Smooth muscle cell (in vitro differentiated cells): ENCODE data around the gene PTPRD. TPM values are rescaled to one million over a fixed set of nuclear protein-coding genes. Genes with fewer than 3 reads are reported as not detected.
A peak's percentile ranks its signal among the peaks of the same experiment; 100 is the strongest.

Experiments
- DNase-seq: peaks from one replicate; lab custom pipeline; 2025; ENCODE audit not compliant: unreplicated experiment; lab: John Stamatoyannopoulos, UW
- H2AFZ ChIP-seq: fragments of 200-600 bp; sonication (generic); 2 replicates; pipeline ENCODE4 v1.6.0; 2016; ENCODE audit warnings: antibody characterized with exemption, low read depth, mild to moderate bottlenecking
- H3F3A ChIP-seq: fragments of 200-600 bp; sonication (generic); 2 replicates; pipeline ENCODE4 v1.6.0; 2017; ENCODE audit warnings: antibody characterized with exemption, low read depth
- H3K27ac ChIP-seq: fragments of 200-600 bp; sonication (generic); 2 replicates; pipeline ENCODE4 v1.5.1; 2016; ENCODE audit warnings: low read depth, mild to moderate bottlenecking
- H3K27me3 ChIP-seq: fragments of 200-600 bp; sonication (generic); 2 replicates; pipeline ENCODE4 v1.6.1; 2016; ENCODE audit warnings: low read depth, mild to moderate bottlenecking
- H3K36me3 ChIP-seq: fragments of 200-600 bp; sonication (generic); 2 replicates; pipeline ENCODE4 v1.5.1; 2016; ENCODE audit warnings: low read depth
- H3K4me1 ChIP-seq: fragments of 200-600 bp; sonication (generic); 2 replicates; pipeline ENCODE4 v1.5.1; 2016; ENCODE audit warnings: low read depth
- H3K4me2 ChIP-seq: fragments of 200-600 bp; sonication (generic); 2 replicates; pipeline ENCODE4 v1.6.0; 2016; ENCODE audit warnings: mild to moderate bottlenecking
- H3K4me3 ChIP-seq: fragments of 200-600 bp; sonication (generic); 2 replicates; pipeline ENCODE4 v1.5.1; 2016; ENCODE audit warnings: mild to moderate bottlenecking
- H3K79me2 ChIP-seq: fragments of 200-600 bp; sonication (generic); 2 replicates; pipeline ENCODE4 v1.6.0; 2016; ENCODE audit warnings: low read depth, mild to moderate bottlenecking
- H3K9ac ChIP-seq: fragments of 200-600 bp; sonication (generic); 2 replicates; pipeline ENCODE4 v1.6.0; 2016; ENCODE audit warnings: low read depth
- H3K9me3 ChIP-seq: fragments of 200-600 bp; sonication (generic); replicated peaks from 2 replicates; pipeline ENCODE4 v1.5.1; 2016; ENCODE audit warnings: low read depth
- H4K20me1 ChIP-seq: fragments of 200-600 bp; sonication (generic); 2 replicates; pipeline ENCODE4 v1.6.0; 2016; ENCODE audit warnings: low read depth
- CTCF ChIP-seq: fragments of 200-600 bp; sonication (generic); IDR thresholded peaks from 2 replicates; pipeline ENCODE4 v1.5.1; 2017; ENCODE audit warnings: borderline replicate concordance, mild to moderate bottlenecking, antibody characterized with exemption; ENCODE audit not compliant: insufficient read depth, poor library complexity, severe bottlenecking
- WGBS: methylation state at CpG from one replicate; pipeline ENCODE4 v1.1.7; 2016; ENCODE audit warnings: low lambda C conversion rate; 5-methylcytosine and 5-hydroxymethylcytosine counted together
- polyA plus RNA-seq: library from polyadenylated mRNA; unstranded; fragments of >200 nt; fragmentation: Nextera tagmentation; extraction: Ambion mirVana; gene quantifications from 2 replicates; pipeline ENCODE4 v1.2.1, GENCODE V29; 2016
- total RNA-seq: library from RNA; depleted of rRNA; stranded (reverse); fragments of >200 nt; gene quantifications from 2 replicates; pipeline ENCODE4 v1.2.3, GENCODE V29; 2014

The PTPRD gene
- total and polyA plus RNA-seq, 2 experiments from 2014 or later = 6.5 to 61.0 TPM

DNA sequence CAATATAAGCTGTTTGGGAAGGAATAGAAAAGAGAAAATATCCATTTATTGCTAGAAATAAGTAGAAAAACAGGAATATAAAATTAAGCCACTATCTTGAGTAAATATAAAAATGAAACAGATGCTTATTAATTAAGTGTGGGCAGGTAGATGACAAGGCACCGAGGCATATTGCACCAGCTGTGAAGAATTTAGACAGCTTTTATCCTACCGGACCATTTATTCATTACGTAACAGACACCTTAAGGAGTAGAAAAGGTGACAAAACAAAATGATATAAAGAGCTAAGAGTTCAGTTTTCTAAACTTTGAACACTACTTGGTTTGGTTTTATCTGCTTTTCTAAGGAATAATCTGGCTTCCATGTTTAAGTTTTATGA lies 404.1 kb downstream of the PTPRD start:
- Histone ChIP-seq H3K4me3 (peak overlapping the region; percentile 52), H3K4me1 (no peaks in the 10 kb centered on the region), H3K4me2 (peak overlapping the region; percentile 90), H4K20me1 (no peaks in the 10 kb centered on the region), H3K79me2 (no peaks in the 10 kb centered on the region), H3K36me3 (no peaks in the 10 kb centered on the region), H3K27me3 (peaks cover 47% of the 10 kb centered on the region), H3F3A (no peaks in the 10 kb centered on the region), H2AFZ (peak overlapping the region; percentile 91), H3K9ac (no peak overlapping the region), H3K9me3 (no peaks in the 10 kb centered on the region), H3K27ac (no peak overlapping the region)
- 65% methylated on average over 3 of the region's 3 CpGs for WGBS
- no peak for TF ChIP-seq CTCF
- DNase-seq = no peak

GRCh38 chr9:10204276-10204675 lies 408.5 kb downstream of the PTPRD start:
- H3K9me3 ChIP-seq = no peaks in the 10 kb centered on the region
- H3K27me3 ChIP-seq = peaks cover 7% of the 10 kb centered on the region
- H3F3A ChIP-seq = no peaks in the 10 kb centered on the region
- no peaks in the 10 kb centered on the region for H4K20me1 ChIP-seq
- H3K79me2 ChIP-seq = no peaks in the 10 kb centered on the region
- H3K4me2 ChIP-seq = no peak overlapping the region
- no peak overlapping the region for H3K9ac ChIP-seq
- H3K4me1 ChIP-seq = no peaks in the 10 kb centered on the region
- no peak overlapping the region for H3K27ac ChIP-seq
- H3K4me3 ChIP-seq = no peak overlapping the region
- TF ChIP-seq CTCF = no peak
- 88% methylated on average over 1 of the region's 1 CpG for WGBS
- H2AFZ ChIP-seq = no peak overlapping the region
- DNase-seq = no peak
- H3K36me3 ChIP-seq = no peaks in the 10 kb centered on the region

GRCh38 chr9:10173561-10173960 lies 439.2 kb downstream of the PTPRD start:
- H3K79me2 ChIP-seq = no peaks in the 10 kb centered on the region
- WGBS = 79% methylated on average over 1 of the region's 1 CpG
- H3K4me3 ChIP-seq = no peak overlapping the region
- H3K36me3 ChIP-seq = no peaks in the 10 kb centered on the region
- H3K9ac ChIP-seq = no peak overlapping the region
- H3F3A ChIP-seq = no peaks in the 10 kb centered on the region
- H3K4me1 ChIP-seq = no peaks in the 10 kb centered on the region
- TF ChIP-seq CTCF = no peak
- H3K4me2 ChIP-seq = no peak overlapping the region
- no peaks in the 10 kb centered on the region for H3K27me3 ChIP-seq
- H3K9me3 ChIP-seq = no peaks in the 10 kb centered on the region
- H4K20me1 ChIP-seq = no peaks in the 10 kb centered on the region
- no peak for DNase-seq
- H3K27ac ChIP-seq = no peak overlapping the region
- H2AFZ ChIP-seq = no peak overlapping the region

- TF ChIP-seq CTCF = no peak
- 83% methylated on average over 2 of the region's 2 CpGs for WGBS
These were observed 440.3 kb downstream of the PTPRD start for GRCh38 chr9:10172476-10172875.

More at GRCh38 chr9:10172476-10172875, 440.3 kb downstream of the PTPRD start:
- H3K27ac ChIP-seq = no peak overlapping the region
- no peak overlapping the region for H3K4me2 ChIP-seq
- H3K9me3 ChIP-seq = no peaks in the 10 kb centered on the region
- H3K79me2 ChIP-seq = no peaks in the 10 kb centered on the region
- H3K4me3 ChIP-seq = no peak overlapping the region
- no peak for DNase-seq
- no peaks in the 10 kb centered on the region for H4K20me1 ChIP-seq
- no peaks in the 10 kb centered on the region for H3K36me3 ChIP-seq
- no peak overlapping the region for H2AFZ ChIP-seq
- H3F3A ChIP-seq = no peaks in the 10 kb centered on the region
- H3K27me3 ChIP-seq = peaks cover 2% of the 10 kb centered on the region
- no peaks in the 10 kb centered on the region for H3K4me1 ChIP-seq
- H3K9ac ChIP-seq = no peak overlapping the region
